ENCODE measurements around the gene RIT2.

Gene RIT2

DNA sequence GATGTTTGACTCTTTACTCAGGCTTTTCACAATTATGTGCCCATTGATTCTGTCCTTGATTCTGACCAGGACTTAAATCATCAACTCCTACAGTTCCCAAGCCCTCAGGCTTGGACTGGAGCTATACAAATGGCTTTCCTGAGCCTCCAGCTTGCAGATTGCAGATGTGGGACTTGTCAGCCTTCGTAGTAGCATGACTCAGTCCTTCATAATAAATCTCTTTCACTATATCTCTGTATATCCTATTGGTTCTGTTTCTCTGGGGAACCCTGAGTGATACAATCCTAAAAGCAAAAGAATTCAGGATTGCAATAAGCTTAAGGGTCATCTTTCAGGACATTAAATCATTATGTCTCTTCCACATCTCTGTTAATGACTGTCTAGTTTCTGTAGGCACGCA, 356.6 kb downstream of the RIT2 start:
- TF ChIP-seq, protein P1, sequence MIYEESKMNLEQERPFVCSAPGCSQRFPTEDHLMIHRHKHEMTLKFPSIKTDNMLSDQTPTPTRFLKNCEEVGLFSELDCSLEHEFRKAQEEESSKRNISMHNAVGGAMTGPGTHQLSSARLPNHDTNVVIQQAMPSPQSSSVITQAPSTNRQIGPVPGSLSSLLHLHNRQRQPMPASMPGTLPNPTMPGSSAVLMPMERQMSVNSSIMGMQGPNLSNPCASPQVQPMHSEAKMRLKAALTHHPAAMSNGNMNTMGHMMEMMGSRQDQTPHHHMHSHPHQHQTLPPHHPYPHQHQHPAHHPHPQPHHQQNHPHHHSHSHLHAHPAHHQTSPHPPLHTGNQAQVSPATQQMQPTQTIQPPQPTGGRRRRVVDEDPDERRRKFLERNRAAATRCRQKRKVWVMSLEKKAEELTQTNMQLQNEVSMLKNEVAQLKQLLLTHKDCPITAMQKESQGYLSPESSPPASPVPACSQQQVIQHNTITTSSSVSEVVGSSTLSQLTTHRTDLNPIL (CRISPR knock-in tag; IDR thresholded peaks at IDR 0.05; ENCODE audit: low read depth): no peak
- TF ChIP-seq OSR1 (CRISPR knock-in tag; IDR thresholded peaks at IDR 0.05) (no peak), TCF4 (CRISPR knock-in tag; IDR thresholded peaks at IDR 0.05; ENCODE audit: borderline replicate concordance) (no peak), ZNF565 (CRISPR knock-in tag; conservative IDR thresholded peaks at IDR 0.05; ENCODE audit: low read depth) (no peak), SNAI2 (CRISPR knock-in tag; IDR thresholded peaks at IDR 0.05) (no peak), ZFP30 (CRISPR knock-in tag; IDR thresholded peaks at IDR 0.05) (no peak), TOX (CRISPR knock-in tag; IDR thresholded peaks at IDR 0.05; ENCODE audit: borderline replicate concordance) (no peak), PPARA (CRISPR knock-in tag; IDR thresholded peaks at IDR 0.05; ENCODE audit: borderline replicate concordance) (no peak), ZC3H10 (CRISPR knock-in tag; IDR thresholded peaks at IDR 0.05) (no peak), ZNF8 (CRISPR knock-in tag; IDR thresholded peaks at IDR 0.05) (no peak), ZFP3 (CRISPR knock-in tag; IDR thresholded peaks at IDR 0.05) (no peak), ZNF70 (CRISPR knock-in tag; IDR thresholded peaks at IDR 0.05) (no peak), ISL1 (CRISPR knock-in tag; IDR thresholded peaks at IDR 0.05) (no peak), BACH2 (CRISPR knock-in tag; IDR thresholded peaks at IDR 0.05; ENCODE audit: borderline replicate concordance) (no peak)
- ATAC-seq: no peak; the same call in 2 of the 3 replicates

DNA sequence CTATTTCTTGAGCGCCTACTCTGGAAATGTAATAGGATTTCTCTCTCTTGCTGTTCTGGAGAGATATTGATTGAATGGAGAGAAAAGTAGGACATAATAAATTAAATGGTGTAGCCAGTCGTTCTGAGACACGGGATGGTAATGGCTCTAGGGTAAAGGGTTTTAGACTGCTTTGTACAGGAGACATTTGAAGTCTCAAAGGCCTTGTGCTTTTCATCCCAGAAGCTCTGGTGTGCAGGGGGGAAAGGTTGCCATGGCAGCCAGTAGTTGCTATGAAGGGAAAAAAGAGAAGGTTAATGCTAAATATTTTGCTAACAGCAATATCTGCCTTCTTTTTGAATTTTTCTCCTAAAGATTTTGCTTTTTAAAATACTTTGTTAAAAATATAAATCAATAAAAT, 359.3 kb downstream of the RIT2 start:
- ATAC-seq: no peak
- no peak for TF ChIP-seq ARNTL (CRISPR knock-in tag; IDR thresholded peaks at IDR 0.05; ENCODE audit: borderline replicate concordance, low read depth)
- no peak for TF ChIP-seq ESRRG (CRISPR knock-in tag; IDR thresholded peaks at IDR 0.05)
- no peak for TF ChIP-seq ZC3H10 (CRISPR knock-in tag; IDR thresholded peaks at IDR 0.05)
- no peak for TF ChIP-seq TCF4 (CRISPR knock-in tag; IDR thresholded peaks at IDR 0.05; ENCODE audit: borderline replicate concordance)
- no peak for TF ChIP-seq ZNF70 (CRISPR knock-in tag; IDR thresholded peaks at IDR 0.05)
- no peak for TF ChIP-seq OSR1 (CRISPR knock-in tag; IDR thresholded peaks at IDR 0.05)
- TF ChIP-seq RARB (CRISPR knock-in tag; IDR thresholded peaks at IDR 0.05): no peak
- TF ChIP-seq TOX (CRISPR knock-in tag; IDR thresholded peaks at IDR 0.05; ENCODE audit: borderline replicate concordance): no peak
- TF ChIP-seq ZFP30 (CRISPR knock-in tag; IDR thresholded peaks at IDR 0.05): no peak
- TF ChIP-seq, protein P1 (CRISPR knock-in tag; IDR thresholded peaks at IDR 0.05; ENCODE audit: low read depth): no peak
- TF ChIP-seq PPARA (CRISPR knock-in tag; IDR thresholded peaks at IDR 0.05; ENCODE audit: borderline replicate concordance): no peak
- TF ChIP-seq ZFP3 (CRISPR knock-in tag; IDR thresholded peaks at IDR 0.05): no peak
- TF ChIP-seq, protein P2, sequence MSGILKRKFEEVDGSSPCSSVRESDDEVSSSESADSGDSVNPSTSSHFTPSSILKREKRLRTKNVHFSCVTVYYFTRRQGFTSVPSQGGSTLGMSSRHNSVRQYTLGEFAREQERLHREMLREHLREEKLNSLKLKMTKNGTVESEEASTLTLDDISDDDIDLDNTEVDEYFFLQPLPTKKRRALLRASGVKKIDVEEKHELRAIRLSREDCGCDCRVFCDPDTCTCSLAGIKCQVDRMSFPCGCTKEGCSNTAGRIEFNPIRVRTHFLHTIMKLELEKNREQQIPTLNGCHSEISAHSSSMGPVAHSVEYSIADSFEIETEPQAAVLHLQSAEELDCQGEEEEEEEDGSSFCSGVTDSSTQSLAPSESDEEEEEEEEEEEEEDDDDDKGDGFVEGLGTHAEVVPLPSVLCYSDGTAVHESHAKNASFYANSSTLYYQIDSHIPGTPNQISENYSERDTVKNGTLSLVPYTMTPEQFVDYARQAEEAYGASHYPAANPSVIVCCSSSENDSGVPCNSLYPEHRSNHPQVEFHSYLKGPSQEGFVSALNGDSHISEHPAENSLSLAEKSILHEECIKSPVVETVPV (CRISPR knock-in tag; IDR thresholded peaks at IDR 0.05): no peak

DNA sequence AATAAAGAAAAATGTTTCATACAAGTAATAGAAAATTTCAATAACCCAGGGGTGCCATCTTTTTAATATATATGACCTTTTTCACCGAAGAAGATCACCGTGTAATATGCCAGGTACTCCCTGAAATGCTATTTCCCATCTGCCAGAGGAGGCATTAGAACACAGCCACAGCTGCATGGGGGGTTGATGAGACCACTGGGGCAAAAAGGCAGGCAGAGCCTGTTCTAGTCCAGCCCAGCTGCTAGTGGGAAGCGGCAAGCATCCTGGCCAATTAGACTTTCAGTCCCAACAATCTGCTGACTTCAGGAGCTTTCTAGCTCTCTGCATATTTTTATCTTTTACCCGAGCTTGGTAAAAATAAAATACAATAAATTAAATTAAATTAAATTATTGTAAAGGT, 362.6 kb downstream of the RIT2 start:
- no peak for ATAC-seq
- TF ChIP-seq, protein P1 (CRISPR knock-in tag; IDR thresholded peaks at IDR 0.05; ENCODE audit: low read depth): no peak
- TF ChIP-seq ISL1 (CRISPR knock-in tag; IDR thresholded peaks at IDR 0.05) (no peak), TOX (CRISPR knock-in tag; IDR thresholded peaks at IDR 0.05; ENCODE audit: borderline replicate concordance) (no peak), BACH2 (CRISPR knock-in tag; IDR thresholded peaks at IDR 0.05; ENCODE audit: borderline replicate concordance) (no peak), ZNF70 (CRISPR knock-in tag; IDR thresholded peaks at IDR 0.05) (no peak), ZNF8 (CRISPR knock-in tag; IDR thresholded peaks at IDR 0.05) (no peak)

DNA sequence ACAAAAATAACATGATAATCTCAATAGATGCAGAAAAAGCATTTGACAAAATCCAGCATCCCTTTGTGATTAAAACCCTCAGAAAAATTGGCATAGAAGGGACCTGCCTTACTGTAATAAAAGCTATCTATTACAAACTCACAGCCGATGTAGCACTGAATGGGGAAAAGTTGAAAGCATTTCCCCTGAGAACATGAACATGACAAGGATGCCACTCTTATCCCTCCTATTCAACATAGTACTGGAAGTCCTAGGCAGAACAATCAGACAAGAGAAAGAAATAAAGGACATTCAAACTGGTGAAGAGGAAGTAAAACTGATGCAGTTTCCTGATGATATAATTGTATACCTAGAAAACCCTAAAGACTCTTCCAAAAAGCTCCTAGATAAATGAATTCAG, 368.7 kb downstream of the RIT2 start:
- no peak for ATAC-seq
- no peak for TF ChIP-seq ZNF565 (CRISPR knock-in tag; conservative IDR thresholded peaks at IDR 0.05; ENCODE audit: low read depth)
- TF ChIP-seq, protein P3, sequence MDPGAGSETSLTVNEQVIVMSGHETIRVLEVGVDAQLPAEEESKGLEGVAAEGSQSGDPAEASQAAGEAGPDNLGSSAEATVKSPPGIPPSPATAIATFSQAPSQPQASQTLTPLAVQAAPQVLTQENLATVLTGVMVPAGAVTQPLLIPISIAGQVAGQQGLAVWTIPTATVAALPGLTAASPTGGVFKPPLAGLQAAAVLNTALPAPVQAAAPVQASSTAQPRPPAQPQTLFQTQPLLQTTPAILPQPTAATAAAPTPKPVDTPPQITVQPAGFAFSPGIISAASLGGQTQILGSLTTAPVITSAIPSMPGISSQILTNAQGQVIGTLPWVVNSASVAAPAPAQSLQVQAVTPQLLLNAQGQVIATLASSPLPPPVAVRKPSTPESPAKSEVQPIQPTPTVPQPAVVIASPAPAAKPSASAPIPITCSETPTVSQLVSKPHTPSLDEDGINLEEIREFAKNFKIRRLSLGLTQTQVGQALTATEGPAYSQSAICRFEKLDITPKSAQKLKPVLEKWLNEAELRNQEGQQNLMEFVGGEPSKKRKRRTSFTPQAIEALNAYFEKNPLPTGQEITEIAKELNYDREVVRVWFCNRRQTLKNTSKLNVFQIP (CRISPR knock-in tag; IDR thresholded peaks at IDR 0.05; ENCODE audit: borderline replicate concordance, low read depth): no peak
- no peak for TF ChIP-seq ESRRG (CRISPR knock-in tag; IDR thresholded peaks at IDR 0.05)
- TF ChIP-seq ZC3H10 (CRISPR knock-in tag; IDR thresholded peaks at IDR 0.05): no peak
- TF ChIP-seq CSDC2 (CRISPR knock-in tag; IDR thresholded peaks at IDR 0.05): no peak
- no peak for TF ChIP-seq BACH2 (CRISPR knock-in tag; IDR thresholded peaks at IDR 0.05; ENCODE audit: borderline replicate concordance)
- TF ChIP-seq, protein P4, sequence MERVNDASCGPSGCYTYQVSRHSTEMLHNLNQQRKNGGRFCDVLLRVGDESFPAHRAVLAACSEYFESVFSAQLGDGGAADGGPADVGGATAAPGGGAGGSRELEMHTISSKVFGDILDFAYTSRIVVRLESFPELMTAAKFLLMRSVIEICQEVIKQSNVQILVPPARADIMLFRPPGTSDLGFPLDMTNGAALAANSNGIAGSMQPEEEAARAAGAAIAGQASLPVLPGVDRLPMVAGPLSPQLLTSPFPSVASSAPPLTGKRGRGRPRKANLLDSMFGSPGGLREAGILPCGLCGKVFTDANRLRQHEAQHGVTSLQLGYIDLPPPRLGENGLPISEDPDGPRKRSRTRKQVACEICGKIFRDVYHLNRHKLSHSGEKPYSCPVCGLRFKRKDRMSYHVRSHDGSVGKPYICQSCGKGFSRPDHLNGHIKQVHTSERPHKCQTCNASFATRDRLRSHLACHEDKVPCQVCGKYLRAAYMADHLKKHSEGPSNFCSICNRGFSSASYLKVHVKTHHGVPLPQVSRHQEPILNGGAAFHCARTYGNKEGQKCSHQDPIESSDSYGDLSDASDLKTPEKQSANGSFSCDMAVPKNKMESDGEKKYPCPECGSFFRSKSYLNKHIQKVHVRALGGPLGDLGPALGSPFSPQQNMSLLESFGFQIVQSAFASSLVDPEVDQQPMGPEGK (CRISPR knock-in tag; IDR thresholded peaks at IDR 0.05; ENCODE audit: borderline replicate concordance): no peak
- TF ChIP-seq, protein P2 (CRISPR knock-in tag; IDR thresholded peaks at IDR 0.05): no peak
- no peak for TF ChIP-seq ZNF8 (CRISPR knock-in tag; IDR thresholded peaks at IDR 0.05)
- TF ChIP-seq SNAI2 (CRISPR knock-in tag; IDR thresholded peaks at IDR 0.05): no peak
- TF ChIP-seq ZNF70 (CRISPR knock-in tag; IDR thresholded peaks at IDR 0.05): no peak
- TF ChIP-seq GLIS3 (CRISPR knock-in tag; IDR thresholded peaks at IDR 0.05): no peak
- TF ChIP-seq ZFP30 (CRISPR knock-in tag; IDR thresholded peaks at IDR 0.05): no peak

Data from SK-N-SH treated with all-trans-retinoic acid at 6 μM for 48 hours (cell line).